HEK293 (cell line): ENCODE measurements around the gene ERP29.
A peak's percentile ranks its signal among the peaks of the same experiment; 100 is the strongest.
"Not testable (repeated sequence)": the region's sequence is repeated elsewhere in the genome, so short reads cannot be mapped to it uniquely, and the experiment has no call there.

ENCODE experiments used
- CTCF ChIA-PET: fragments of 350-600 bp; formaldehyde crosslinking; extraction: SDS; loops from one replicate; lab custom pipeline; 2021; ENCODE audit warnings: antibody characterized with exemption; lab: Yijun Ruan, JAX
- POLR2A ChIA-PET: fragments of 300-600 bp; formaldehyde crosslinking; extraction: SDS; loops from one replicate; lab custom pipeline; 2020; ENCODE audit warnings: antibody characterized with exemption, inconsistent platforms; lab: Yijun Ruan, JAX
- H3K27ac ChIP-seq: fragments of 200-500 bp; sonication (Bioruptor generic); 2 replicates; pipeline ENCODE4 v1.5.1; 2014; ENCODE audit warnings: low read depth, low read length, control low read depth, inconsistent platforms; ENCODE audit errors: extremely low read depth
- H3K36me3 ChIP-seq, 2 experiments: fragments of 200-500 bp in 1 of 2; sonication (Bioruptor generic) in 1 of 2; 1 replicate in 1 of 2; 2 replicates in 1 of 2; pipeline ENCODE4 v1.5.1; 2014 to 2017; ENCODE audit warnings: inconsistent platforms in 2 of 2, low read length in 2 of 2; ENCODE audit not compliant: control insufficient read depth in 2 of 2, insufficient read depth in 1 of 2
- H3K4me1 ChIP-seq: fragments of 200-500 bp; sonication (Bioruptor generic); 2 replicates; pipeline ENCODE4 v1.5.1; 2014; ENCODE audit warnings: mild to moderate bottlenecking, low read length, inconsistent platforms; ENCODE audit not compliant: control insufficient read depth, insufficient read depth
- H3K4me3 ChIP-seq: 2 replicates; pipeline ENCODE4 v1.5.1; 2011; ENCODE audit warnings: low read depth, mild to moderate bottlenecking, control low read depth, low read length, moderate library complexity
- H3K9me3 ChIP-seq: fragments of 200-500 bp; sonication (Bioruptor generic); 2 replicates; pipeline ENCODE4 v1.5.1; 2014; ENCODE audit warnings: low read depth, low read length, inconsistent platforms; ENCODE audit not compliant: control insufficient read depth, insufficient read depth
- FEZF1 ChIP-seq: fragments of 450-650 bp; formaldehyde crosslinking; IDR thresholded peaks from 2 replicates; pipeline ENCODE4 v1.5.1; 2016; ENCODE audit warnings: missing biosample characterization, missing genetic modification characterization
- GFI1B ChIP-seq: fragments of 450-650 bp; formaldehyde crosslinking; IDR thresholded peaks from 2 replicates; pipeline ENCODE4 v1.5.1; 2016; ENCODE audit warnings: missing biosample characterization, missing genetic modification characterization
- KLF10 ChIP-seq: fragments of 450-650 bp; IDR thresholded peaks from 2 replicates; pipeline ENCODE4 v1.5.1; 2018; ENCODE audit warnings: missing biosample characterization, mild to moderate bottlenecking, missing genetic modification characterization
- KLF8 ChIP-seq: fragments of 450-650 bp; formaldehyde crosslinking; IDR thresholded peaks from 2 replicates; pipeline ENCODE4 v1.5.1; 2016; ENCODE audit warnings: missing biosample characterization, missing genetic modification characterization
- ZBTB10 ChIP-seq: fragments of 450-650 bp; formaldehyde crosslinking; IDR thresholded peaks from 2 replicates; pipeline ENCODE4 v1.5.1; 2016; ENCODE audit warnings: missing biosample characterization, missing genetic modification characterization
- ZBTB17 ChIP-seq: fragments of 450-650 bp; formaldehyde crosslinking; IDR thresholded peaks from 2 replicates; pipeline ENCODE4 v1.5.1; 2016; ENCODE audit warnings: missing biosample characterization, missing genetic modification characterization
- ZBTB6 ChIP-seq: fragments of 450-650 bp; formaldehyde crosslinking; IDR thresholded peaks from 2 replicates; pipeline ENCODE4 v1.5.1; 2017; ENCODE audit warnings: missing biosample characterization, missing genetic modification characterization
- ZNF514 ChIP-seq: fragments of 450-650 bp; formaldehyde crosslinking; IDR thresholded peaks from 2 replicates; pipeline ENCODE4 v1.5.1; 2016; ENCODE audit warnings: missing biosample characterization, missing genetic modification characterization
- ZNF529 ChIP-seq: fragments of 450-650 bp; formaldehyde crosslinking; IDR thresholded peaks from 2 replicates; pipeline ENCODE4 v1.5.1; 2017; ENCODE audit warnings: missing genetic modification characterization, missing biosample characterization; ENCODE audit not compliant: insufficient replicate concordance
- ZNF544 ChIP-seq: fragments of 450-650 bp; formaldehyde crosslinking; IDR thresholded peaks from 2 replicates; pipeline ENCODE4 v1.5.0; 2017; ENCODE audit warnings: missing biosample characterization, missing genetic modification characterization
- ZNF548 ChIP-seq: fragments of 450-650 bp; formaldehyde crosslinking; IDR thresholded peaks from 2 replicates; pipeline ENCODE4 v1.5.1; 2016; ENCODE audit warnings: missing biosample characterization, missing genetic modification characterization
- ZNF555 ChIP-seq: fragments of 450-650 bp; formaldehyde crosslinking; conservative IDR thresholded peaks from 2 replicates; pipeline ENCODE4 v1.5.1; 2017; ENCODE audit warnings: missing biosample characterization, mild to moderate bottlenecking, missing genetic modification characterization, inconsistent platforms
- ZNF571 ChIP-seq: fragments of 450-650 bp; formaldehyde crosslinking; IDR thresholded peaks from 2 replicates; pipeline ENCODE4 v1.5.0; 2017; ENCODE audit warnings: missing biosample characterization, missing genetic modification characterization
- ZNF600 ChIP-seq: fragments of 450-650 bp; formaldehyde crosslinking; IDR thresholded peaks from 2 replicates; pipeline ENCODE4 v1.5.1; 2016; ENCODE audit warnings: missing biosample characterization, missing genetic modification characterization
- ZNF623 ChIP-seq: fragments of 450-650 bp; formaldehyde crosslinking; IDR thresholded peaks from 2 replicates; pipeline ENCODE4 v1.5.1; 2016; ENCODE audit warnings: missing biosample characterization, missing genetic modification characterization
- ZSCAN23 ChIP-seq: fragments of 450-650 bp; formaldehyde crosslinking; IDR thresholded peaks from 2 replicates; pipeline ENCODE4 v1.5.1; 2016; ENCODE audit warnings: missing biosample characterization, missing genetic modification characterization
- TF ChIP-seq, protein P1 (sequence below): fragments of 450-650 bp; IDR thresholded peaks from 2 replicates; pipeline ENCODE4 v1.5.1; 2018; ENCODE audit warnings: missing biosample characterization, mild to moderate bottlenecking, missing genetic modification characterization
- TF ChIP-seq, protein P2 (sequence below): fragments of 450-650 bp; formaldehyde crosslinking; IDR thresholded peaks from 2 replicates; pipeline ENCODE4 v1.5.1; 2016; ENCODE audit warnings: missing biosample characterization, missing genetic modification characterization, low read depth

ERP29 gene

GRCh38 chr12:111991946-111992345, 21.3 kb upstream of the ERP29 start:
- H3K27ac ChIP-seq = no peak overlapping the region
- no peaks in the 10 kb centered on the region for H3K4me1 ChIP-seq
- no peak overlapping the region for H3K4me3 ChIP-seq
- POLR2A ChIA-PET = interaction anchor here (1.0 kb wide), 1 partner anchor 21 kb away, joined by 4 read pairs; the partner anchor contains the start of genes ERP29 and TMEM116
- H3K9me3 ChIP-seq = no peaks in the 10 kb centered on the region
- TF ChIP-seq ZNF600 (tag by site-specific recombination) = 0 out of 2 replicates have a peak, but pooled peaks have one; percentile 24
- TF ChIP-seq ZNF514 (tag by site-specific recombination) = no peak
- no peaks in the 10 kb centered on the region for H3K36me3 ChIP-seq
- CTCF ChIA-PET = no interaction called here

- CTCF ChIA-PET = no interaction called here
- Histone ChIP-seq H3K36me3 (no peaks in the 10 kb centered on the region), H3K4me1 (no peaks in the 10 kb centered on the region), H3K4me3 (no peak overlapping the region)
- TF ChIP-seq KLF10 = no peak
- no peak for TF ChIP-seq FEZF1 (tag by site-specific recombination)
- TF ChIP-seq ZNF548 (tag by site-specific recombination) = no peak
- TF ChIP-seq, protein P1, sequence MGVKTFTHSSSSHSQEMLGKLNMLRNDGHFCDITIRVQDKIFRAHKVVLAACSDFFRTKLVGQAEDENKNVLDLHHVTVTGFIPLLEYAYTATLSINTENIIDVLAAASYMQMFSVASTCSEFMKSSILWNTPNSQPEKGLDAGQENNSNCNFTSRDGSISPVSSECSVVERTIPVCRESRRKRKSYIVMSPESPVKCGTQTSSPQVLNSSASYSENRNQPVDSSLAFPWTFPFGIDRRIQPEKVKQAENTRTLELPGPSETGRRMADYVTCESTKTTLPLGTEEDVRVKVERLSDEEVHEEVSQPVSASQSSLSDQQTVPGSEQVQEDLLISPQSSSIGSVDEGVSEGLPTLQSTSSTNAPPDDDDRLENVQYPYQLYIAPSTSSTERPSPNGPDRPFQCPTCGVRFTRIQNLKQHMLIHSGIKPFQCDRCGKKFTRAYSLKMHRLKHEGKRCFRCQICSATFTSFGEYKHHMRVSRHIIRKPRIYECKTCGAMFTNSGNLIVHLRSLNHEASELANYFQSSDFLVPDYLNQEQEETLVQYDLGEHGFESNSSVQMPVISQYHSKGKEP (tag by site-specific recombination) = no peak
- TF ChIP-seq ZNF623 = no peak
- TF ChIP-seq ZNF571 (tag by site-specific recombination) = no peak
- TF ChIP-seq KLF8 (tag by site-specific recombination) = no peak
- no peak for TF ChIP-seq ZBTB6
- no peak for TF ChIP-seq GFI1B (tag by site-specific recombination)
- TF ChIP-seq, protein P2, sequence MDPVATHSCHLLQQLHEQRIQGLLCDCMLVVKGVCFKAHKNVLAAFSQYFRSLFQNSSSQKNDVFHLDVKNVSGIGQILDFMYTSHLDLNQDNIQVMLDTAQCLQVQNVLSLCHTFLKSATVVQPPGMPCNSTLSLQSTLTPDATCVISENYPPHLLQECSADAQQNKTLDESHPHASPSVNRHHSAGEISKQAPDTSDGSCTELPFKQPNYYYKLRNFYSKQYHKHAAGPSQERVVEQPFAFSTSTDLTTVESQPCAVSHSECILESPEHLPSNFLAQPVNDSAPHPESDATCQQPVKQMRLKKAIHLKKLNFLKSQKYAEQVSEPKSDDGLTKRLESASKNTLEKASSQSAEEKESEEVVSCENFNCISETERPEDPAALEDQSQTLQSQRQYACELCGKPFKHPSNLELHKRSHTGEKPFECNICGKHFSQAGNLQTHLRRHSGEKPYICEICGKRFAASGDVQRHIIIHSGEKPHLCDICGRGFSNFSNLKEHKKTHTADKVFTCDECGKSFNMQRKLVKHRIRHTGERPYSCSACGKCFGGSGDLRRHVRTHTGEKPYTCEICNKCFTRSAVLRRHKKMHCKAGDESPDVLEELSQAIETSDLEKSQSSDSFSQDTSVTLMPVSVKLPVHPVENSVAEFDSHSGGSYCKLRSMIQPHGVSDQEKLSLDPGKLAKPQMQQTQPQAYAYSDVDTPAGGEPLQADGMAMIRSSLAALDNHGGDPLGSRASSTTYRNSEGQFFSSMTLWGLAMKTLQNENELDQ (tag by site-specific recombination) = no peak
- TF ChIP-seq, all 188 proteins: peak for 0
- no peak overlapping the region for H3K27ac ChIP-seq
- POLR2A ChIA-PET = no interaction called here
- no peaks in the 10 kb centered on the region for H3K9me3 ChIP-seq
These were observed 20.8 kb upstream of the ERP29 start for GRCh38 chr12:111992464-111992863.

DNA sequence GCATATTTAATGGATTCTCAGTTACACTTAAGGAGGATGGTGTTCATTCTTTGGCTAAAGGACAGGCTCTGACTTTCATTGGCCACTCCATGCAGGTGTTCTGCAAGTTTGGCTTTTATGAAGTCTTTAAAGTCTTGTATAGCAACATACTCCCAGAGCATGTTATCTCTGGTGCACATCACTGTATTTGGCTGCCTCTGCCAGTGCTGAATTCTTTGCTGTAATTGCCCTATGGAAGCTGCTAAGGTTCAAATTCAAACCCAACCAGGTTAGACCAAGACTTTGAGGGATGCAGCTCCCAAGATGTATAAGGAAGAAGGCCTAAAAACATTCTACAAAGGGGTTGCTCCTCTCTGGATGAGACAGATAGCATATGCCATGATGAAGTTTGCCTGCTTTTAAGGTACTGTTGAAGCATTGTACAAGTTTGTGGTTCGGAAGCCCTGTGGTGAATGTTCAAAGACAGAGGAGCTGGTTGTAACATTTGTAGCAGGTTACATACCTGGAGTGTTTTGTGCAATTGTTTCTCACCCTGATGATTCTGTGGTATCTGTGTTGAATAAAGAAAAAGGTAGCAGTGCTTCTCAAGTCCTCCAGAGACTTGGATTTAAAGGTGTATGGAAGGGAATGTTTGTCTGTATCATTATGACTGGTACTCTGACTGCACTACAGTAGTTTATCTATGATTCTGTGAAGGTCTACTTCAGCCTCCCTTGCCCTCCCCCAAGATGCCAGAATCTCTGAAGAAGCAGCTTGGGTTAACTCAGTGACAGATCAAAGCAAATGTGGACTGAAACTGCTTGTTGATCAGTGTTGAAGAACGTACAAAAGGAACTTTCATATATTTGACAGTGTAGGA, 19.7 kb upstream of the ERP29 start:
- TF ChIP-seq ZNF544 (tag by site-specific recombination) = no peak
- TF ChIP-seq ZNF555 = no peak
- no peak for TF ChIP-seq ZBTB10 (tag by site-specific recombination)
- TF ChIP-seq ZSCAN23 (tag by site-specific recombination) = no peak
- no peak for TF ChIP-seq ZNF514 (tag by site-specific recombination)
- TF ChIP-seq ZBTB17 (tag by site-specific recombination) = peak; percentile 34; the same call in 1 of the 2 replicates
- no peak for TF ChIP-seq ZNF529 (tag by site-specific recombination)
- ChIA-PET CTCF (no interaction called here), POLR2A (no interaction called here)
- H3K4me1 ChIP-seq = no peaks in the 10 kb centered on the region
- no peak overlapping the region for H3K27ac ChIP-seq
- H3K9me3 ChIP-seq = no peaks in the 10 kb centered on the region
- no peaks in the 10 kb centered on the region for H3K36me3 ChIP-seq
- H3K4me3 ChIP-seq = no peak overlapping the region

GRCh38 chr12:111994211-111995111, 18.8 kb upstream of the ERP29 start:
- CTCF ChIA-PET = interaction anchor here (0.6 kb wide), 1 partner anchor 58 kb away, joined by 4 read pairs; no protein-coding TSS in a partner anchor

More at GRCh38 chr12:111994211-111995111, 18.8 kb upstream of the ERP29 start:
- not testable (repeated sequence) for H3K27ac ChIP-seq, H3K9me3 ChIP-seq, H3K36me3 ChIP-seq, H3K4me1 ChIP-seq, H3K4me3 ChIP-seq
- POLR2A ChIA-PET = interaction anchor here (1.2 kb wide), 1 partner anchor 19 kb away, joined by 5 read pairs; the partner anchor contains the start of genes ERP29 and TMEM116
